ENCODE results near the gene PIPOX. TPM values are rescaled to one million over a fixed set of nuclear protein-coding genes. Genes with fewer than 3 reads are reported as not detected.

The PIPOX gene
- total RNA-seq, 2 donors from 2014 or later, result 0.46 to 2.2 TPM

Other genes with a start within 250 kb of the PIPOX start
- gene FAM222B, start 200.4 kb upstream of the PIPOX start, total RNA-seq, result 10 to 100 TPM; 28.9 to 33.0 TPM
- gene ERAL1, start 188.1 kb upstream of the PIPOX start, total RNA-seq, result 10 to 100 TPM; 30.8 to 33.9 TPM
- gene FLOT2, start 145.4 kb upstream of the PIPOX start, total RNA-seq, result 10 to 100 TPM; 82.4 to 91.5 TPM
- 1 to 10 TPM; 6.3 to 7.5 TPM for gene DHRS13, start 140.1 kb upstream of the PIPOX start, total RNA-seq
- 10 to 100 TPM; 33.1 to 42.3 TPM for gene PHF12, start 91.6 kb upstream of the PIPOX start, total RNA-seq
- under 1 TPM; 0.46 to 0.81 TPM for gene SEZ6, start 37.1 kb upstream of the PIPOX start, total RNA-seq
- 100 to 1,000 TPM in 1 of 2 donors, 10 to 100 TPM in 1; 84.8 to 110 TPM for gene MYO18A, start 137.3 kb downstream of the PIPOX start, total RNA-seq
- not detected for gene CRYBA1, start 203.7 kb downstream of the PIPOX start, total RNA-seq